A673 (cell line): ENCODE data around the gene SIK3. TPM values are rescaled to one million over a fixed set of nuclear protein-coding genes. Genes with fewer than 3 reads are reported as not detected.

Experiments
- BruUV-seq: library from RNA; stranded (reverse); fragments of 400-500 nt; replicated peaks from 2 replicates; lab custom pipeline; 2021; lab: Mats Ljungman, UMichigan
- CTCF ChIA-PET: fragments of 300-600 bp; sonication (Branson Sonifier 250); formaldehyde crosslinking; loops from one replicate; lab custom pipeline; 2022; ENCODE audit warnings: antibody characterized with exemption; lab: Charles Lee
- POLR2A ChIA-PET: fragments of 300-600 bp; sonication (Branson Sonifier 250); formaldehyde crosslinking; loops from one replicate; lab custom pipeline; 2022; ENCODE audit warnings: antibody characterized with exemption; ENCODE audit not compliant: low non-redundant PET; lab: Charles Lee
- DNase-seq: peaks from one replicate; pipeline ENCODE4 v3.0.0-alpha.2; 2015; ENCODE audit warnings: low spot score
- H3K27ac ChIP-seq: fragments of 200-600 bp; sonication (generic); 2 replicates; pipeline ENCODE4 v1.5.1; 2016; ENCODE audit warnings: mixed run types, low read depth, mild to moderate bottlenecking, mixed read lengths, antibody characterized with exemption, low read length; ENCODE audit not compliant: poor library complexity, severe bottlenecking
- H3K27me3 ChIP-seq: fragments of 200-600 bp; sonication (generic); replicated peaks from 2 replicates; pipeline ENCODE4 v1.6.1; 2017; ENCODE audit warnings: mixed run types, low read depth, mild to moderate bottlenecking, mixed read lengths, antibody characterized with exemption, low read length; ENCODE audit not compliant: insufficient read depth, poor library complexity
- H3K36me3 ChIP-seq: fragments of 200-600 bp; sonication (generic); 2 replicates; pipeline ENCODE4 v1.6.1; 2016; ENCODE audit warnings: mixed run types, mild to moderate bottlenecking, mixed read lengths, antibody characterized with exemption, low read length; ENCODE audit not compliant: insufficient read depth, poor library complexity, severe bottlenecking
- H3K4me1 ChIP-seq: fragments of 200-600 bp; sonication (generic); 2 replicates; pipeline ENCODE4 v1.6.1; 2017; ENCODE audit warnings: mixed run types, mild to moderate bottlenecking, mixed read lengths, antibody characterized with exemption, low read length; ENCODE audit not compliant: insufficient read depth, poor library complexity, severe bottlenecking
- H3K4me3 ChIP-seq: fragments of 200-600 bp; sonication (generic); 2 replicates; pipeline ENCODE4 v1.5.1; 2016; ENCODE audit warnings: low read depth, mixed run types, mild to moderate bottlenecking, mixed read lengths, low read length; ENCODE audit not compliant: poor library complexity, severe bottlenecking
- H3K9me3 ChIP-seq: fragments of 200-600 bp; sonication (generic); 2 replicates; pipeline ENCODE4 v1.6.1; 2016; ENCODE audit warnings: mixed run types, low read depth, mild to moderate bottlenecking, mixed read lengths, antibody characterized with exemption, low read length; ENCODE audit not compliant: poor library complexity, severe bottlenecking
- CTCF ChIP-seq: fragments of 300-800, 200-600 bp; sonication (generic); conservative IDR thresholded peaks from 2 replicates; pipeline ENCODE4 v1.5.1; 2017; ENCODE audit warnings: low read depth, mild to moderate bottlenecking, antibody characterized with exemption, low read length, moderate library complexity, mixed read lengths
- EZH2 ChIP-seq: fragments of 200-600 bp; sonication (generic); IDR thresholded peaks from 2 replicates; pipeline ENCODE4 v1.6.1; 2017; ENCODE audit warnings: borderline replicate concordance, low read depth, mild to moderate bottlenecking, mixed read lengths, antibody characterized with exemption, low read length; ENCODE audit not compliant: poor library complexity, severe bottlenecking
- intact Hi-C: fragments of 100-400 bp; cut with micrococcal nuclease; formaldehyde crosslinking; loops from one replicate; pipeline ENCODE4 v1.10.0; 2022; ENCODE audit not compliant: unreplicated experiment
- total RNA-seq: library from RNA; stranded (reverse); gene quantifications from 2 replicates; pipeline ENCODE4 v1.2.3, GENCODE V29; 2021

The SIK3 gene
- total RNA-seq, 1 experiment from 2014 or later: 81.7 TPM

- Histone ChIP-seq H3K4me3 (no peak overlapping the region), H3K36me3 (no peaks in the 10 kb centered on the region), H3K4me1 (peaks cover 65% of the 10 kb centered on the region), H3K27ac (peak overlapping the region; percentile 25), H3K27me3 (no peaks in the 10 kb centered on the region), H3K9me3 (peaks cover 10% of the 10 kb centered on the region)
- TF ChIP-seq EZH2: no peak
- TF ChIP-seq CTCF: no peak
- CTCF ChIA-PET: no interaction called here
- no peak for DNase-seq
- intact Hi-C loops: no loop called here
- no TSS peak for BruUV-seq
- POLR2A ChIA-PET: no interaction called here
Measured at GRCh38 chr11:117020287-117020686, 77.9 kb downstream of the SIK3 start.

DNA sequence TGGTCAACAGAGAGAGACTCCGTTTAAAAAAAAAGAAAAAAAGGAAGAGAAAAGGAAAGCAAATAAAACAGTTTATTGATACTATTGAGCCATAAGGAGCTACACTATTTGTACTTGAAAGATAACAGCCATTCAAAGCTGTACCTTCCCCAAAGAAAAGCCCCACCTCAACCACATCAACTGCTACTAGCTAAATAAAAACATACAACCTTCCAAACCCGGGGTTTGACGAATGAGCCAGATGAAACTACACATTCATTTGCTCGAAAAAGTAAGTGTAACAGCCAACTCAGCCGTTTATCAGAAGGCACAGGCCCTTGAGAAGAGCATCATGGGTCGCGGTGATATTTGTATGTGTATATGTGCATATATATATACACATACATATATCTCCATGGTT, 78.4 kb downstream of the SIK3 start:
- CTCF ChIA-PET: no interaction called here
- intact Hi-C loops: no loop called here
- BruUV-seq: no TSS peak
- Histone ChIP-seq H3K4me1 (peaks cover 61% of the 10 kb centered on the region), H3K9me3 (peaks cover 10% of the 10 kb centered on the region), H3K4me3 (no peak overlapping the region), H3K27me3 (no peaks in the 10 kb centered on the region), H3K36me3 (no peaks in the 10 kb centered on the region), H3K27ac (peak overlapping the region; percentile 73)
- no peak for DNase-seq
- POLR2A ChIA-PET: no interaction called here
- no peak for TF ChIP-seq EZH2
- no peak for TF ChIP-seq CTCF

DNA sequence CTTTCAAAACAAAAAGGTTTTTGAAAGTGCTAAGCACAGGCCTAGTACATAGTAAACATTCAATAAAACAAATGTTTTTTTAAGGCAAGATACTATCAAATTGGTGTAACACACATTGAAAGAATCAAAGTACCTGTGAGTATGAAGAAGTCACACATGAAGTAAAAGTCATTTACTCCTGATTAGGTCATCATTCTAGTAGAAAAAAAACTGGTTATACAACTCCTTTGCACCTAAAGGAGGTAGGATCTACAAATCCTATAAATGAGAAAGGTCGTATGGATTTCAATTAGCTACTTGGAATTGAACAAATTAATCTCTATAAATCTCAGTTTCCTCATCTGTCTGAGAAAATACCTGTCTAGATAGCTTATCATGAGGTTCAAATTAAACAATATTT, 80.8 kb downstream of the SIK3 start:
- Histone ChIP-seq H3K4me1 (peaks cover 49% of the 10 kb centered on the region), H3K9me3 (peaks cover 10% of the 10 kb centered on the region), H3K36me3 (no peaks in the 10 kb centered on the region), H3K27ac (peak overlapping the region; percentile 73), H3K4me3 (no peak overlapping the region), H3K27me3 (no peaks in the 10 kb centered on the region)
- no peak for DNase-seq
- POLR2A ChIA-PET: interaction anchor here (0.9 kb wide), 1 partner anchor 27 kb away, joined by 5 read pairs; no protein-coding TSS in a partner anchor
- intact Hi-C loops: loop anchor here (2.0 kb wide), 1 partner anchor 79 kb away; no protein-coding TSS in a partner anchor
- CTCF ChIA-PET: no interaction called here
- BruUV-seq: no TSS peak
- TF ChIP-seq EZH2: no peak
- TF ChIP-seq CTCF: no peak
